NCI-H446 (cell line): Measurements from ENCODE around the gene ARHGAP4.

Experiments used
- DNase-seq, 2 experiments: peaks; one replicate each; lab custom pipeline; 2025; lab: John Stamatoyannopoulos, UW

ARHGAP4 gene

DNA sequence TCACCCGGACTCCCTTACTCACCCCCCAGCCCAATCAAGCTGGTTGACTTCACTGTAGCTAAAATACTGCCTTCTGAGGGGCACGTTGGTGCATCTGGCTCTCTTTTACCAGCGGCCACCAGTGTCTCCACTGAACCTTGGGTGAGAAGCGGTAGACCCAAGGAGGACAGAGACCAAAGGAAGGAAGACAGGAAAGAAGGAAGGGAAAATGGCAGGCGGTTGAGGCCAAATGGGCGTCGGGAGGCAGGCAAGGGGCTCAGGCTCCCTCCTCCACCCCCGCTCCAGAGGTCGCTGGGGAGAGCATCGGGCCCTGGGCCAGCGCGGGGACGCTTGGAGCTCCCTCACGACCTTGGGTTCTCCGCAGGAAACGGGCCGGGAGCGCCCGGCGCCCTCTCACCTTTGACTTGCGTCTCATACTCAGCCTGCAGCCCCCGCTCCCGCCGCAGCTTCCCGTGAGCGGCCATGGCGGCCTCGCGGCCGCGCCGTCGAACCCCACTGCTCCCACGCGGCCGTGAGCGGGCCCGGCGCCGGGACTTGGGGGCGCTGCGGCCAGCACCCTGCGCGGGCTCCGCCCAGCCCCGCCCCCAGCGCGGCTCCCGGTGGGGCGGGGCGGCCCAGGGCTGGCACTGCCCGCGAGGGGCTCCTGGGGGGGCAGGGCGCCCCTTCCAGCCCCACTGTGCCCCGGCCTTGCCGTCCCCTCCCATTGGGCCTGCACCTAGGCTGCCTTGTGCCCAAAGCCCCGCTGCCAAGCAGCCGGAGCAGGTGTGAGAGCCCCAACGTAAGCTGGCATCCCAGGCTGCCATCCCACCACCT, at the start of gene ARHGAP4:
Gene ARHGAP4 (minus strand): TSS at position 526 of the 813 bp plus-strand sequence. CDS start 62 bp downstream, at position 464.
- DNase-seq, result no peak

DNA sequence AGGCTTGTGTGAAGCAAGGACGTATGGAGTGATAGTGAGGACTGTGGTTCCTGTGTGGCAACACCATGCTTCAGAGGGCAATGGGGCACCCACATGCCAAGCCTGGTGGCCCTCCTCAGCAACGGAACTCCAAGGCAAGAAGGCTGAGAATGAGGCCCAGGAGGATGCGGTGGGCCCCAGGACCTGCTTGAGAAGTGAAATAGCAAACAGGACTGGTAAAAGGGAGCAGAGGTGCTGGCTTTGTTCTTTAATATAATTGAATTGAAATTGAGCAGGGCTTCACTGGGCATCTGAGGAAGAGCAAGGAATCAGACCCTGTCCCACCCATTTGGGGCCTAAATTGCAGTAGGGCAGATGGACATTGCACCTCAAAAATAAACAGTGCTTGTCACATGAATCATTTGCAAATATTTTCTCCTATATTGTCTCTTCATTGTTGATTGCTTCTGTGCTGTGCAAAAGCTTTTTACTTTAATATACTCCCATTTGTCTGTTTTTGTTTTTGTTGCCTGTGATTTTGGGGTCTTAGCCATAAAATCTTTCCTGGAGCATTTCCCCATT, 48.7 kb upstream of the ARHGAP4 start:
- no peak for DNase-seq

DNA sequence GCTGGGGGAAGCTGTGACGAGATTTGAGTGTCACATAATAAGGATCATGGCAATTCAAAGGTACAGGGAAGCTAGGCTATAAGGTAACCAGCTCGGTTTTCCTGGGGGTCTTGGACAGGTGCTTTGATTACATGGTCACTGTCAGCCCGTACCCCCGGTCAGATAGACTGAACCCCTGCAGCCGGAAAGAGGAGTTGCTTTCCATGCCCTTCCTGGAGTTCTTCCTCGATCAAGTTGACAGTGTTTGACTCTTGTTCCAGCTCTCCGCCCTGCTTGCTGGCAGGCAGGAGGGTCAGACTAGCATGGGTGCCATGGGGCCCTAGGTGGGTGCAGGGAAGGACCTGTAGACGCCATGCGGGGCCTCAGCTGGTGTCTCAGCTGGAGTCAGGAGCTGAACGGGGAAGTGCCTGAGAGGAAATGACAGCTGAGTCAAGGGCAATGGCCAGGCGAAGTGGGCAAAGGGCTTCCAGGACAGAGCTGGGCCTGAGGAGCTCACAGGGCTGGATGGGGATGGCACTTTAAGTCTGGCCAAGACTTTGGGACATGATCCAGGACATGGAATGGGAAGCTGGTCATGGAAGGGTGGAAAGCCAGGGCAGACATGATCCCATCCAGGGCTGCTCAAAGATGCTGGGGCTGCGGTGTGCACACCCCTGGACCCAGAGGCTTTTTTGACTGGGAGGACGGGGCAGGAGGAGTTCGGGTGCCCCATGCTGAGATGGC, 48.1 kb upstream of the ARHGAP4 start:
- no peak for DNase-seq

DNA sequence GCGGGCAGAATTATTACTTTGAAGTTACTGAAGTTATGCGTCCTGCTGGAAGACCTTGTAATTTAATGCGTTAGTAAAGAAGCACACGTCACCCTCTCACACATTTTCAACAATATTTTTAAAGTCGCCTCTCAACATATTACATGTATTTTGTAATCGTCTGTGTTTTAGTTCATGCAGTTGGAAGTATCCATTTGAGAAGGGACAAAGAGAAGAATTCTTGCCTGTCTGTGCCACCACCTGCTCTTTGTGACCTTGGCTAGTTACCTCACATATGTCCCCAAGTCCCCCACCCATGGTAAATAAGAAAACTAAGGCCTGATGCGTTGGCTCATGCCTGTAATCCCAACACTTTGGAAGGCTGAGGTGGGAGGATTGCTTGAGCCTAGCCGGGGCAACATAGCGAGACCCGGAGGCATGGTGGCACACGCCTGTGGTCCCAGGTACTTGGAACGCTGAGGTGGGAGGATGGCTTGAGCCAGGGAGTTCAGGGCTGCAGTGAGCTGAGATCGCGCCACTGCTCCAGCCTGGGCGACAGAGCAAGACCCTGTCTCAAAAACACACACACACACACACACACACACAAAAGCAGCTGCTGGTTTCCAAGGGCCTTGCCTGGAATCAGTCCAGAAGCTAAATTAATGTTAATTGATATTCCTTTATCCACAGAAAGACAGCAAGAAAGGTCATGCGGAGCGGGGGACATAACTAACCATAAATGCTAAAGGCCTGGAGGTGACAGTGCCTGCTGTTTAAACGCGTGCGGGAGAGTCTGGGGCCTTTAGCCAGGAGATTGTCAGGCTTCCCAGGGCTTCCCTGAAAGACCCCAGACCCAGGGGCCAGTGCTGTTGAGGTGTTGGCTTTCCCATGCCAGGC, 47.3 kb upstream of the ARHGAP4 start:
- peak in 1 of 2 experiments; percentile 17 for DNase-seq

DNA sequence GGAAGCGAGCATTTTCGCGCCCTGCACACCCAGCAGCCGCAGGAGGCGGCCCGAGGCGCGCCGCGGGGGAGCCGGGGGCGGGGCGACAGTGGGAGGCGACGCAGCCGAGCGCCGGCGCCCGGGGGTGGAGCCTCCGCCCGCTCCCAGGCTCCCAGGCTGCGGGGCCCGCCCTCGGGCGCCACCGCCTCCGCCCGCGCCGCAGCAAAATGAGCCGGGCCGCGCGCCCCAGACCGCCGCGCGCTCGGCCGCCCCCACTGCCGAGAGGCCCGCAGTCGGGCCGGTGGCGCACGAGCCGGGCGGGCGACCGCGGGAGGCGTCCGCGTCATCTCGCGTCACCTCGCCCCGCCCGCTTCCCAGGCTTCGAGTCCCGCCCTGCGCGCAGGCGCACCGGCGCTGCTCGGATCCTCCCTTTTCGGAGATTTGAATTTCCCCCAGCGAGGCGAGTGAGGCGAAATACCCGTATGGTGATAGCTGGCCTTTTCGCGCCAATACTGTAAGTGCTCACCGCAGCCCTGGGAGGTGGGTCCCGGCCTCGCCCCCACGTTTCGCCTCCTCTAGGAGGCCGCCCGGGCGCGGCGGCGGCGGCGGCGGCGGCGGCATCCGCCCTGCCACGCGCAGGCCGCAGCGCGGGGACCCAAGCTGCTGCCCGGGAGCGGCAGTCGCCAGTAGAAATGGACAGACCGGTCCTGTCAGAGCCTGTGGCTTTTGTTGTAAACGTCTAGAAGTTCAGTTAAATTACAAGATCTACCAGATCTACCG, 46.5 kb upstream of the ARHGAP4 start, which contains the start of gene TMEM187:
Gene TMEM187 (plus strand): TSS at position 387 of the 759 bp plus-strand sequence. CDS start 9,309 bp downstream, outside the sequence.
- peak; percentile 78 to 94 for DNase-seq

DNA sequence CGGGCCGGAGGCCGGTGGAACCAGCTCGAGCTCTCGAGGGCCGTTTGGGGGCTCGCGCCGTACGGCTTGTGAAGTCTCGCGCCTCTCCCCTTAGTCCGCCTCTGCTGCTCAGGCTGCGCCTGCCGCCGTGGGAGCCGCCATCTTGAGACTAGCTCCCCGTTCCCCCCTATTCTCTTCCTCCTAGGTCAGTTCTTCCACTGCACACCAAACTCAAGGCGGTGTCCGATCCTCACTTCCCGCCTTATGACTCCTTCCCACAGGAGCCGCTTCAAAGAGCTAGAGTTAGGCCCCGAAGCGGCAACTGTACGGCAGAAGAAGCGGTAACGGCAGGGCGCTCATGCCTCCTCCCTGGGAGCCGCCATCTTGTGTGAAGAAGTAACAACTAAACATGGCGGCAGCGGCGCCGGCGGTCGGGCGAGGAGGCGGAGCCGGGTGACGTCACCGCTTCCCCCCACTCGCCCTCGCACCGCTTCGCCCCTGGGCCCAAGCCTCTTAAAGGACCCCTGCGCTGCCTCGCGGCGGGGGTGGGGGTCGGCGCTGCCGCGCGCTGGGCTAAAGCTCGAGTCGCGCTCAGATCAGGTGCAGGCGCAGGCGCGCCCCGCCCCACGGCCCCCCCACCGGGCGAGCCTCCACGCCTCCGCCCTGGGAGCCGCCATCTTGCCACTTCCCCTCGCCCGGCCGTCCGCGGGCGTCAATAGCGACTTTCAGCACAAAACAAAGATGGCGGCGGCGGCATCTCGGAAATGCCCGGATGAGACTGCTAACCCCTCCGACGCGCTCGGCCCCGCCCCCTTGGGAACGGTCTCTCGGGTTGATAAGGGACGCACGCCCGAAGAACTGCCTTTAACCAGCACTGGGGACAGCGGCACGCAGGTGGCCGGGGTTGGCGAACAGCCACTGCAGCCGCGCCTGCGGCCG, 45.6 kb upstream of the ARHGAP4 start, which contains the start of gene HCFC1:
Gene HCFC1 (minus strand): TSS at position 369 of the 918 bp plus-strand sequence. CDS start 978 bp downstream, outside the sequence.
- DNase-seq, result peak; percentile 91 to 93

DNA sequence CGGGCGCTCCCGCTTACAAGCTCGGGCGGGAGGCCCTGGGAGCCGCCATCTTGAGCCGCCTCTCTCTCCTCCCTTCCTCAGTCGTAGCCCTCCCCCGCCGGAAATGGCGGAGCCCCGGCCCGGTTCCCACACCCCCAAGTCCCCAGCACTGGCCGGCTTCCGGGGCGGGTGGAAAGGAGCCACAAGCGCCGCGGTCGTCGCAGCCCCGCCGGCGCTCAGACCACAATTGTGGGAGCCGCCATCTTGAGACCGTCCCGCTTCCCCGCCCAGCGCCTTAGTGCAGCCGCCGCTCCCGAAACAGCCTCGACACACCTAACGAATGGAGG, 45.0 kb upstream of the ARHGAP4 start:
- DNase-seq, result peak; percentile 69 to 86

DNA sequence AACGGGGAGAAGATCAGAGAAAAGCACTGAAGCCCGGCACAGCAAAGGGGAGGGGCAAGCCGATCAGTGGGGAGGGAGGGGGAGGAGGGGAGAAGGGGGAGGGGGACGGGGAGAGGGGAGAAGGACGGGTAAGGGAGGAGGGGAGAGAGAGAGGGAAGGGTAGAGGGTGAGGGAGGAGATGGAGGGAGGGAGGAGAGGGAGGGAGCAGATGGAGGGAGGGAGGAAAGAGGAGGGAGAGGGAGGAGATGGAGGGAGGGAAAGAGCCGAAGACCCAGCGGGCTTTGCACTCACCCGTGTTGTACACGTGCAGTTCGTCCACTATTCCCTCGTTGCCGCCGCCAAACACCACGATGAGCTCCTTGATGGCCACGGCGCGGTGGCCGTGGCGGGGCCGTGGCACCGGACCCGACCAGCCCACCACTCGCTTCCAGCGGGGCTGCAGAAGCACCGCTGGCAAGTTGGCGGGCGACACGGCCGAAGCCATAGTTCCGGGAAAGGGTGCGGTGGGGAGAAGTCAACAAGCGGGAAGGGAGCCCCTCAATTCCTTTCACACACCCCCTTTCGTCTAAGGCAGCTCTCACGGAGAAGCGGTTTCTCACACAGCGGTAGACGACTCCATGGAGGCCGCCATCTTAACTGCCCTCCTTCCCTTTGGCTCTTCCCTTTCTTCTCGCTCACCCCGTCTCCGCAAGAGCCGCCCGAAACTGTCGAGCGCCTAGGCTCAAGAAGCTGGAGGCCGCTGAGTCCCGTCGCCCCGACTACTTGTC, 44.5 kb upstream of the ARHGAP4 start:
- peak in 1 of 2 experiments; percentile 61 for DNase-seq

DNA sequence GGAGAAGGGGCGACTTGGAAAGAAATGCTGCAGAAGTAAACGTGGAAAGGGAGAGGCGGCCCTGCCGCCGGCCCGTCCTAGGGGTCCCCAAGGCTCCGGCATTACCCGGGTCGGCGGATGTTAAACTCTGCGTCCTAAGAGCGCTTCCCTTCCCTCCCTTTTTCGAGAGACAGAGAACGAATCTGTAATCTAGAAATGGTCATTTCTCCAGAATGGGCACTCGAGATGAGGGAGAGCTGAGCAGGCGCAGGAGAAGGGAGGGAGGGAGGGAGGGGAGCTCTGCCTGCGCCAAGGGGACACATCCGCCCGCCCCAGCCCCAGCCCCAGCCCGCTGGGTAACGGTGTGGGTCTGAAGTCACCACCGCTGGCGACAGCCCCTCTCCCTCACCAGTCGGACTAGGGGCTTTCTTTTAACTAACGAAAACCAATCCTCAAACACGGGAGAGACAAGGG, 43.9 kb upstream of the ARHGAP4 start:
- DNase-seq, result no peak

DNA sequence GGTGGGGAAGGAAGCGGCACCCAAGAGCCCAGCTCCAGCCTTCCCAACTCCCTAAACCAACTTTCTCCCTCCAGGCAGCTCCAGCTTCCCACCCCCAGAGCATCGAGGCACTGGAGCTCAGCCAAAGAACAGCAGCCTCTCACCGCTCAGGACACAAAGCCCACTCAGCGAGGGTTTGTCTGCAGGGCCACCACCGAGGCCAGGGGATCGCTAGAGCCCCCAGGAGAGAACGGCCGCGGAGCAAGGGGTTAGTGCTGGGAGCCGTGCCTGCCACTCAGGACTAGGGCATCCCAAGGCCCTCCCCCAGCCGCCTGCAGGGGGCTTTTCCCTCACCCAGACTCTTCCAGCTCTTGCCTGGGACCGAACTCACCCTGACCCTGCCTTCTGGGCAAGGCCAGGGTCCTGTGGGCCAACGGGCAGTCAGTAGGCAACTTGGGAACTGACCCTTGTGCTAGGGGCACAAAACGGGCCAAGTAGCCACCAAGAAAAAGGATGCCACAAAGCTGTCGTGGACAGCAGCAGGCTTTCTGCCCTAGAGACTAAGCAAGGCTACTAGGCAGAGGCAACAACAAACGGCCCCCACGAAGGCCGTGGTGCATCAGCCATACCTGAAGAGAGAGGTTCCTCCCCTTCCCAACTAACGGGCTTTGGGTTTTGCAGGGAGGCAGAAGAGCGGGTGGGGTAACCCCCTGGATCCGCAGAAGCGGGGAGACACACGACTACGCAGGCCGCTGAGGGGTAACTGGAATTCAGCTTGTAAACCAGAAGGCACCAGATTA, 43.2 kb upstream of the ARHGAP4 start:
- DNase-seq, result no peak

DNA sequence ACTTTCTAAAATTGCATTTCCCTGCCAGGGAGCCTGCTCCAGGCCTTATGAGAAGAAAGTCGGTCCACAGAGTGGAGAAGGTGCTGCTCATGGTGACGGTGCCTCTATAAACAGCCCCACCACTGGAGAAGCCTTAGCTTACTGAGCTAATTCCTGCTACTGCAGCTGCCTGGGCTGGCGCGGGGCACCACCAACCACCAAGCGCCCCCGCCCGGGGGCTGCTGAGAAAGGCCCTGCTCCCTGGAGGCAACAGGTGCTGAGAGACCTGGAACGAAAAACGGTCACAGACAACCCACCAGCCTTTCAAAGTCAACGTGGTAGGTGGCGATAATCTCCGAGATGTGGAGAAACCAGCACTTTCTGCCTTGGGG, 42.7 kb upstream of the ARHGAP4 start:
- DNase-seq, result no peak

DNA sequence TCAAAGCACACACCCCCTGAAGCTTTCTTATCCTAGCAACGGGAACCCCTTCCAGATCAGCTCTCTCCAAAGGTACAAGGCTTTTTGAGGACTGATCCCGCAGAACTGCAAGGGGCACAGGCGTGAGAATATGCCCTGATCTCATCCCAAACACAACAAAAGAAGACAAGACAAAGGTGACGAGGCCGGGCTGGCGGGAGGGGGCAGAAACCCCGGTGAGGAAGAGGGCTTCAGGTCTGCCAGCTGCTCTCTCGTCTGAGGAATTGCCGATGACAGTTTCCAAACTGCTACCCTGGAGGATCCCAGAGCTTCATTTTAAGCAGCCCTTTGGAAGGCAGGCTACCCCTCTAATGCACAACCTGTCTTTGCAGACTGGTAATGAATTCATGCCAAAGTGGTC, 42.2 kb upstream of the ARHGAP4 start:
- DNase-seq, result no peak

DNA sequence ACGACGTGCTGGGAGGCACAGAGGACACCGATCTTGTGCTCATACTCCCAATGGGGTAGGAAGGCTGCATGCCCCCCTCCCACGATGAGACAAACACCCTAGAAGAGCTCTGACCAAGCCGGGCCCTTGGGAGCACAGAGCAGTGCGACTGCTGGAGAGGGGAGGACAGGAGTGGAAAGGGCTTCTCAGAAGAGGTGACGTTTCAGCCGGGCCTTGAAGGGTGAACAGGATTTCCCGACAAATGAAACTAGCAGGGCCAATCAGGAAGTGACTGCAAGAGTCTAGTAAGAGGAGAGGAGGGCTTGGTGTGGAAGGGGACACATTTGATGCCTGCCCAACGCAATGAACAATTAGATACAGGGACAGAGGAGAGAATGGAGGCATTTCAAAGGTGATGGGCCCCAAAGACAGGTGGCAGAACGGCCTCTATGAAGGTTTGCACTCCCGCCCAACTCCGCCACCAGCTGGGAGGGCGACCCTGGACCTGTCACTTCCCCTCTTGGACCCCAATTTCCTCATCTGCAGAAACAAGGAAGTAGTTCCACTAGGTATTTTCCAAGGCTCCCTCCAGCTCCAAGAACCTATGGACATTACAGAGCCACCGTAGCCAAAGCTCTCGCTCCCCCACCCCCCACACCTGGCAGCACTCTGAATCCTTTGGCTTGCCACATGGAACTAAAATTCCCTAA, 41.6 kb upstream of the ARHGAP4 start:
- no peak for DNase-seq

DNA sequence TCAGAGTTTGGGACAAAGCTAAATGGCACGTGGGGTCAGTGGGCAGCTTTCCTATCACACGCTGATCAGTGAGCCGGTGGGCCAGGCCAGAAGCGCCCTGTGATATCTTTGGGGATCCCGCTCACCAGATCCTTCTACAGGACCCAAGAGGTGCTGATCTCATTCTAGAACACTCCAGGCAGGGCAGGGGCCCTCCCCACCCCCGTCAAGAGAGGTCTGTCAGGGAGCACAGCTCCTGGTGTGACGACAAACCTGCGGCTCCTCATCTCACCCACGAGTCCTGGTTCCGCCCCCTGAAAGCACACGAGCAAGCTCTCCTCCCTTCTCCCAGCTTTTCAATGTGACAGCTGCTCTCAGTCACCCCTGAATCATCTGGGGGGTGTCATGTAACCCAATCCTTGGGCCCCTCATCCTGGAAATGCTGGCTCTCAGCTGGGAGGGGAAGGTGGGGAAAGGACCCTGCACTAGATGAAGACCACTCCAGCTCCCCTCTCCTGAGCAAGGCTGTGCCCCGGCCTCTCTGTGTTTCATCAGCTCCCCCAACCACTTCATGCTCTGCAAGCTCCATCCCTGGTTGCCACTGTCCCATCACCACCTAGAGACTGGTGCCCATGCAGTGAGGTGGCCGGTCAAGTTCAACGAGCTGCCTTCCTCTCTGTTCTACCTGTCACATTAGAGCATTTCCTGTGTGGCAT, 40.9 kb upstream of the ARHGAP4 start:
- DNase-seq, result no peak

DNA sequence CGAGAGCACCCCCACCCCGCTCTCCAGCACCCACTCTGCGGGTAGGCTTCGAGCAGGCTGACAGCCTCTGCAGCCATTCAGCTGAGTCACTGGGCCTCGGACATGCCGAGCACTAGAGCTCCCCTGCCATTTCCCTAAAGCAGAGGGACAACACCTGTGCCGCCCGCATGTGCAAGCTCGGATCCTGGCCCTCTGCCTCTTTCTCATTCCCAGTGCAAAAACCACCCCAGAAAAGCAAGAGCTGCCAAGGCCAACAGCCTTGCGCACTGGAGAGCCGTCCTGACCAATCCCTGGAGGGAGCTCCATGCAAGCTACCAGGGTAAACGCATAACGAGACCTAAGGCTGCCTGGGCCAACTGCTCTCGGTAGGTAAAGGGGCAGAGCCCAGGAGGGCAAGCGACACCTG, 40.2 kb upstream of the ARHGAP4 start:
- no peak for DNase-seq

DNA sequence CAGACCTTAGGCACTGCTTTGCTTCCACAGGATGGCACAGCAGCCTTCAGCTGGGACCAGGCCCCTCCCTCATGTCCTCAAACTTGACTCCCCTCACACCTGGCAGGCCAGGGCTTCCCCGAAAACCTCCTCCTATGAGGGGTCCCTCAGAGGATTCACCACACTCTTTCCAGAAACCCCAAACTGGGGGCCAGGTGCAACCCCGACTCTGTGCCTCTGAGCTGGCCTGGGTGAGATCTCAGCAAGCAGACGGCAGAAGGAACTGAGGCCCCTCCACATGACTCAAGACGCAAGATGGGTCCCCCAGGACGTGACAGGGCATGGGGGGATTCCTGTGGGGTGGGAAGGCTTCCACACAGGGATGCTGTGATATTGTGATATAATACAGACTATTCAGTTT, 39.3 kb upstream of the ARHGAP4 start:
- DNase-seq, result no peak

DNA sequence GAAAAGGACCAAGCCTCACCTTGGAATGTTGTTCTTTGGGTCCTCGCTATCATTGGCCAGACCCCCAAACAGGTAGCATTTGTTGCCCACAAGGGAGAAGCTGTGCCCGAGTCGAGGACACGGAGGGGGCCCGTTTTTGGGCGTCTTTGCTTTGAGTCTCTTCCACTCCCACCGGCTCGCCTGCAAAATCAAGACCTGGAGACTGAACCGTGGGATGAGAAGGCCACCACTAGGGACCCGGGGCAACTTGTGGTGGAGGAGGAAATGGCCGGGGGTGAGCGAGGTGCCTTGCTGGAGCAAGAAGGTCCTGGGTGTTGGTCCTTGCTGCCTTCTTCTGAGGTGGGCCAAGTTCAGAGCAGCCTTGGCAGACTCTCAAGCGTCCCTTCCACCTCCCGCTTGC, 38.0 kb upstream of the ARHGAP4 start:
- no peak for DNase-seq
